ENCODE measurements around the gene MFAP3. TPM values are rescaled to one million over a fixed set of nuclear protein-coding genes. Genes with fewer than 3 reads are reported as not detected.

The MFAP3 gene
- total RNA-seq, 2 experiments from 2014 or later: 27.7 to 29.9 TPM

GRCh38 chr5:154086641-154087040, 47.9 kb downstream of the MFAP3 start:
- intact Hi-C loops (cut with micrococcal nuclease; ENCODE audit: unreplicated experiment): no loop called here
- Histone ChIP-seq H4K20me1 (ENCODE audit: insufficient read depth, low read length) (no peaks in the 10 kb centered on the region), H3K4me2 (ENCODE audit: low read length) (no peak overlapping the region), H3K36me3 (ENCODE audit: insufficient read depth, low read length) (no peaks in the 10 kb centered on the region), H3K27ac (ENCODE audit: low read depth, low read length, poor library complexity, severe bottlenecking) (no peak overlapping the region), H3K9me2 (ENCODE audit: insufficient read depth, low read length) (no peaks in the 10 kb centered on the region), H3K4me3 (ENCODE audit: low read depth, low read length, poor library complexity, severe bottlenecking) (no peak overlapping the region), H3K4me1 (ENCODE audit: insufficient read depth, low read length, poor library complexity, severe bottlenecking) (no peaks in the 10 kb centered on the region), H2AFZ (ENCODE audit: low read length) (no peak overlapping the region), H3K79me2 (ENCODE audit: insufficient read depth, low read depth, low read length) (no peaks in the 10 kb centered on the region), H3K9me3 (ENCODE audit: low read length) (no peaks in the 10 kb centered on the region)
- ChIA-PET POLR2A (interaction anchor here (0.6 kb wide), 1 partner anchor 865 kb away, joined by 3 read pairs; no protein-coding TSS in a partner anchor), CTCF (ENCODE audit: unreplicated experiment) (no interaction called here)
- no TSS peak for BruUV-seq (replicated peaks)
- DNase-seq (ENCODE audit: low spot score): no peak
- TF ChIP-seq EZH2phosphoT487 (IDR thresholded peaks at IDR 0.05; ENCODE audit: borderline replicate concordance, low read depth, low read length): no peak
- TF ChIP-seq CTCF (conservative IDR thresholded peaks at IDR 0.05; ENCODE audit: low read length): no peak

GRCh38 chr5:154087260-154087659, 48.5 kb downstream of the MFAP3 start:
- Histone ChIP-seq H3K4me1 (ENCODE audit: insufficient read depth, low read length, poor library complexity, severe bottlenecking) (no peaks in the 10 kb centered on the region), H3K27ac (ENCODE audit: low read depth, low read length, poor library complexity, severe bottlenecking) (no peak overlapping the region), H3K9me3 (ENCODE audit: low read length) (no peaks in the 10 kb centered on the region), H3K36me3 (ENCODE audit: insufficient read depth, low read length) (no peaks in the 10 kb centered on the region), H2AFZ (ENCODE audit: low read length) (no peak overlapping the region), H3K79me2 (ENCODE audit: insufficient read depth, low read depth, low read length) (no peaks in the 10 kb centered on the region), H3K4me3 (ENCODE audit: low read depth, low read length, poor library complexity, severe bottlenecking) (no peak overlapping the region), H3K4me2 (ENCODE audit: low read length) (no peak overlapping the region), H4K20me1 (ENCODE audit: insufficient read depth, low read length) (no peaks in the 10 kb centered on the region), H3K9me2 (ENCODE audit: insufficient read depth, low read length) (no peaks in the 10 kb centered on the region)
- TF ChIP-seq EZH2phosphoT487 (IDR thresholded peaks at IDR 0.05; ENCODE audit: borderline replicate concordance, low read depth, low read length) (no peak), CTCF (conservative IDR thresholded peaks at IDR 0.05; ENCODE audit: low read length) (no peak)
- DNase-seq (ENCODE audit: low spot score): no peak
- ChIA-PET POLR2A (interaction anchor here (0.6 kb wide), 1 partner anchor 864 kb away, joined by 3 read pairs; no protein-coding TSS in a partner anchor), CTCF (ENCODE audit: unreplicated experiment) (no interaction called here)
- no TSS peak for BruUV-seq (replicated peaks)
- intact Hi-C loops (cut with micrococcal nuclease; ENCODE audit: unreplicated experiment): no loop called here

- Histone ChIP-seq H3K9me2 (ENCODE audit: insufficient read depth, low read length) (no peaks in the 10 kb centered on the region), H3K79me2 (ENCODE audit: insufficient read depth, low read depth, low read length) (no peaks in the 10 kb centered on the region), H3K27ac (ENCODE audit: low read depth, low read length, poor library complexity, severe bottlenecking) (no peak overlapping the region), H3K4me2 (ENCODE audit: low read length) (no peak overlapping the region), H3K9me3 (ENCODE audit: low read length) (no peaks in the 10 kb centered on the region), H3K4me3 (ENCODE audit: low read depth, low read length, poor library complexity, severe bottlenecking) (no peak overlapping the region), H2AFZ (ENCODE audit: low read length) (no peak overlapping the region), H4K20me1 (ENCODE audit: insufficient read depth, low read length) (no peaks in the 10 kb centered on the region), H3K36me3 (ENCODE audit: insufficient read depth, low read length) (no peaks in the 10 kb centered on the region), H3K4me1 (ENCODE audit: insufficient read depth, low read length, poor library complexity, severe bottlenecking) (no peaks in the 10 kb centered on the region)
- no TSS peak for BruUV-seq (replicated peaks)
- POLR2A ChIA-PET: no interaction called here
- intact Hi-C loops (cut with micrococcal nuclease; ENCODE audit: unreplicated experiment): no loop called here
- CTCF ChIA-PET (ENCODE audit: unreplicated experiment): no interaction called here
- TF ChIP-seq EZH2phosphoT487 (IDR thresholded peaks at IDR 0.05; ENCODE audit: borderline replicate concordance, low read depth, low read length): no peak
- TF ChIP-seq CTCF (conservative IDR thresholded peaks at IDR 0.05; ENCODE audit: low read length): no peak
- no peak for DNase-seq (ENCODE audit: low spot score)
Measured at GRCh38 chr5:154088801-154089200, 50.0 kb downstream of the MFAP3 start.

Measured in OCI-LY7 (cell line).